ENCODE data around the gene TAS1R2.

TAS1R2 gene

DNA sequence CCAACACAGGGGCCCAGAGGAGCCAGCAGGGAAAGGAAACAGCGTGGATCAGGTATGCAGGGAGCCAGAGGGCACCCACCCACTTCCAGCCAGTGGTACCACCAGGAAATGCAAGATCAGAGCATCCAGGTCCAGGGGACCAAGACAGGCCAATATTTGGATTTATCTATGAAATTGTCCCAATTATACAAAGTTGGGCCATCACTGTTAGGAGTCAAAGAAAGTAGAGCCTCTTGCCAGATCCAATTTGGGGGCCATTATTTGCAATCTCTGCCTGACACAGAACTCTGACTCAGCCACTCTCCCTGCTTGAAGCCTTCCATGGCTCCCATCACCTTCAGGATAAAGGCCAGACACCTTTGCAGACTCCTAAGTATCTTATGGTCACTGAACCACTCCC is 21.1 kb upstream of the TAS1R2 start:
- H3K4me3 ChIP-seq (ENCODE audit: low read length), result no peak overlapping the region
- H2AFZ ChIP-seq (ENCODE audit: low read depth, low read length), result no peak overlapping the region
- H3K4me1 ChIP-seq (ENCODE audit: insufficient read depth, low read length), result peaks cover 6% of the 10 kb centered on the region
- H3K9me3 ChIP-seq (ENCODE audit: low read length), result no peaks in the 10 kb centered on the region
- peaks cover 5% of the 10 kb centered on the region for H3K36me3 ChIP-seq (ENCODE audit: insufficient read depth, low read length)
- H3K27me3 ChIP-seq (ENCODE audit: insufficient read depth, low read length), result no peaks in the 10 kb centered on the region

DNA sequence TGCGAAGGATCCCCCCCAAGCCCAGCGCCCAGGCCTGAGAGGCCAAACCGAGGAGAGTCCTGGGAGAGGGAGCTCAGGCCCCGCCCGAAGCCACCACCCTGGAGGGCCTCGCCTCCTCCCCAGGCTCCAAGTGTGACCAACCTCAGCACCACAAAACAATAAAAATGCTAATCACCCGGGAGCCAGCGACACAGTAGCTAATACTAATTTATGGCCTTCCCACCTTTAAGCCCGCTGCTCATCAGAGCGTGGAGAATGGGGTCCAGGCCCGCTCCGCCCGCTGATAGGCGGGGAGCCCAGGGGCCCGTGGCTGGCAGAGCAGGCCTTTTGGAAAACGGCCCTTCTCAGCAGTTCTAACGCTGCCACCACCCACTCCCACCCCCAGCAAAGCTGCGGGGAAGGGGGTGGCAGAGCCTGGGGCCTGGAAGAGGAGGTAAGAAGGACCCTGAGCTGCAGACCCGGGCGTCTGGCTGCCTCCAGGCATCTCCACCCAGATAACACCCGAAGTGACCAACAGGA is 20.4 kb upstream of the TAS1R2 start:
- peaks cover 6% of the 10 kb centered on the region for H3K4me1 ChIP-seq (ENCODE audit: insufficient read depth, low read length)
- H2AFZ ChIP-seq (ENCODE audit: low read depth, low read length), result no peak overlapping the region
- H3K27me3 ChIP-seq (ENCODE audit: insufficient read depth, low read length), result no peaks in the 10 kb centered on the region
- H3K9me3 ChIP-seq (ENCODE audit: low read length), result no peaks in the 10 kb centered on the region
- H3K36me3 ChIP-seq (ENCODE audit: insufficient read depth, low read length), result peaks cover 5% of the 10 kb centered on the region
- no peak overlapping the region for H3K4me3 ChIP-seq (ENCODE audit: low read length)

DNA sequence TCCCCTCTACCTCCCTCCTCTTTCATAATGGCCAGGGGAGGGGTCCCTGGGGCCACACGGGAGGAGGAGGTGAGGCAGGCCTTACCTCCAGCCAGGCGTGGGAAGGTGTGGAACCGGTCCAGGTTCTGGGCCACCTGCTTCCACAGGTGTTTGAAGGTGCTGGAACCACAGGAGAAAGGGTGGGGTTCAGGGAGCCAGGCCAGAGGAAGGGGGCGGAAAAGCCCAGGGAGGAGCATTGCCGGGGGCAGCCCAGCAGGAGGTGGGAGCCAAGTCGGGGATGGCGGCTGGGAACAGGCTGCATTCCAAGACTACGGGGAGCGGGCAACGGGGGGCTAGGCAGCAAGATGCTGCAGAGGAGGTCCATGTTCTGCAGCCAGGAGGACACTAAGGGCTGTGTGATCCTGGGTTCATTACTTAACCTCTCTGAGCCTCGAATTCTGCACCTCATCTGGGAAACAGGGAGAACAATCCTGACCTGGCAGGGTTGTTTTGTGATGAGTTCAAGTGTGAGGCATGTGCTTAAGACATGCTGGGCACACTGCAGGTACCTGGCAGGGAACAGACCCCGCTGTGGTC is 19.8 kb upstream of the TAS1R2 start:
- Histone ChIP-seq H3K4me1 (ENCODE audit: insufficient read depth, low read length) (peaks cover 6% of the 10 kb centered on the region), H3K9me3 (ENCODE audit: low read length) (no peaks in the 10 kb centered on the region), H3K4me3 (ENCODE audit: low read length) (no peak overlapping the region)

DNA sequence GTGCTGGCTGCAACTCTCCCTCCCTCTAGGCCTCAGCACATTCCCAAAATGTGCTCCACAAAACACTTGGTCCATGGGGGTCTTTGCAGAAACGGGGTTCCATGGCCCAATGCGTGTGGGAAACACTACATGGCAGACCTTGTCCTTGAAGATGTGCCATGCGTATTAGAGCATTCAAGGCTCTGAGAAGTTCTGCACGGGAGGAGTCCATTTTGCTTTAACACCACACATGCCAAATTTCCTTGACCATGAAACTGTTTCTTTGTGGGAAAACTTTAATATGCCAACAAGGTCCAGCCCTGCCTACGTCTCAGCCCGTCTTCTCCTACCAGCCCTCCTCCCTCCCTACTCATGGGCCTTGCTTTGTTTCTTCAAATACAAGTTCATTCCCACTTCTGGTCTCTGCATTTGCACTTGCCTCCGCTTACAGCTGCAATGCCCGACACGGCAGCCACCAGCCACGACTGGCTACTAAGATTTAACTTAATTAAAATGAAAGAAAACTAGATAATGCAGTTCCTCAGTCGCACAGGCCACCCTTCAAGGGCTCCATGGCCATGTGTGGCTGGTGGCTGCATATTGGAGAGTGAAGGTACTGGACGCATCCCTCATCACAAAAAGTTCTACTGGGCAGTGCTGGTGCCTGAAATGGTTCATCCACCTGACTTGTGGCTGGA is 19.2 kb upstream of the TAS1R2 start:
- peaks cover 6% of the 10 kb centered on the region for H3K4me1 ChIP-seq (ENCODE audit: insufficient read depth, low read length)
- H3K27me3 ChIP-seq (ENCODE audit: insufficient read depth, low read length), result no peaks in the 10 kb centered on the region
- no peak overlapping the region for H2AFZ ChIP-seq (ENCODE audit: low read depth, low read length)
- H3K4me3 ChIP-seq (ENCODE audit: low read length), result no peak overlapping the region
- peaks cover 5% of the 10 kb centered on the region for H3K36me3 ChIP-seq (ENCODE audit: insufficient read depth, low read length)
- H3K9me3 ChIP-seq (ENCODE audit: low read length), result no peaks in the 10 kb centered on the region

More for the DNA sequence above, 19.8 kb upstream of the TAS1R2 start:
- Histone ChIP-seq H3K27me3 (ENCODE audit: insufficient read depth, low read length) (no peaks in the 10 kb centered on the region), H2AFZ (ENCODE audit: low read depth, low read length) (no peak overlapping the region), H3K36me3 (ENCODE audit: insufficient read depth, low read length) (peaks cover 5% of the 10 kb centered on the region)

DNA sequence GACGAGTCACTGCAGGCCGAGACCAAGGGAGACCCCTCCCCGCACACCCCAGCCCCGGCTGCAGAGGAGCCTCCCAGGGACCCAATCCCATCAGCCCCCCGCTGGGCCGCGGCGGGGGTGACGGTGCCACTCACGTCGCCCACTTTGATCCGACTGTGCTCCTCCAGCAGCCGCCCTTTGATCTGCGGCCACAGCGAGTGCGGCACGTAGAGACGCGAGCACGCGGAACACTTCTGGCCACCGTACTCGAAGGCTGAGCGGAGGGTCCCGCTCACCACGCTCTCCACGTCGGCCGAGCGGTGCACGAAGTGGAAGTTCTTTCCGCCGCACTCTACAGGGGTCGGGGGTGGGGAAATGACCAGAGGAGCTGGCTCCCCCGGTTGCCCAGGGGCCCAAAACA is 17.8 kb upstream of the TAS1R2 start:
- Histone ChIP-seq H3K36me3 (ENCODE audit: insufficient read depth, low read length) (no peaks in the 10 kb centered on the region), H2AFZ (ENCODE audit: low read depth, low read length) (no peak overlapping the region), H3K9me3 (ENCODE audit: low read length) (no peaks in the 10 kb centered on the region), H3K27me3 (ENCODE audit: insufficient read depth, low read length) (no peaks in the 10 kb centered on the region), H3K4me3 (ENCODE audit: low read length) (no peak overlapping the region), H3K4me1 (ENCODE audit: insufficient read depth, low read length) (peaks cover 6% of the 10 kb centered on the region)

DNA sequence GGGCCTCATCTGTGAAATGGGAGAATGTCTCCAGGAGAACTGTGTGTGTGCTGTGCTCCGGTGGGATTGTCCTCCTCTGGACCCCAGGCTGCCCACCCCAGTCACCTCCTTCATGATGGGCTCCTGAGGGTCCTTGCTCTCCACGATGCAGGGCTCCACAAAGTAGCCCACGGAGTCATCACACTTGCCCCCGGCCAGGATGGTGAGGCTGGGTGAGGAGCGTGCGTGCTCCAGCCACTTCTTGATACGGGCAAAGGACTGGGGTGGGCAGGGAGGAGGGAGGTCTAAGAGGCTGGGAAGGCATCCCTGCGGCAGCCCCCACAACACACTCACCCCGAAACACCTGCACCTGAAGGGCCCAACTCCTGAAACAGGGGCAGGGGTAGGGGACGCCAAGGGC is 16.8 kb upstream of the TAS1R2 start:
- Histone ChIP-seq H3K4me3 (ENCODE audit: low read length) (no peak overlapping the region), H3K27me3 (ENCODE audit: insufficient read depth, low read length) (no peaks in the 10 kb centered on the region), H2AFZ (ENCODE audit: low read depth, low read length) (no peak overlapping the region), H3K36me3 (ENCODE audit: insufficient read depth, low read length) (no peaks in the 10 kb centered on the region), H3K4me1 (ENCODE audit: insufficient read depth, low read length) (peaks cover 6% of the 10 kb centered on the region), H3K9me3 (ENCODE audit: low read length) (no peaks in the 10 kb centered on the region)

DNA sequence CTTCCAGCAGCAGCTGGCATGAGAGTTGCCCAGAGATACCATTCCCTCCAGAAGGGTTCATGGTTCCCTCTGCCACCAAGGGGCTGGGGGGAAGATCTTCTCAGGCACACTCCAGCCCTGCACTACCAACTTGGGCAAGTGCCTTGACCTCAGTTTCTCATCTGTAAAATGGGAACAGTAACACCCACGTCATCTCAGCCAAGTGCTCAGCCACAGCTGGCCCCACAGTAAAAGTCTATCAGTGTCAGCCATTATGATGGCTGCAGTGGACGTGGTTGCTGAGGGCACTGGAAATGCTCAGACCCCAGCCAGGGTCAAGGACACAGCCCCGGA is 16.3 kb upstream of the TAS1R2 start:
- no peaks in the 10 kb centered on the region for H3K9me3 ChIP-seq (ENCODE audit: low read length)
- H3K27me3 ChIP-seq (ENCODE audit: insufficient read depth, low read length), result no peaks in the 10 kb centered on the region
- H3K4me1 ChIP-seq (ENCODE audit: insufficient read depth, low read length), result peaks cover 6% of the 10 kb centered on the region
- H2AFZ ChIP-seq (ENCODE audit: low read depth, low read length), result no peak overlapping the region
- no peak overlapping the region for H3K4me3 ChIP-seq (ENCODE audit: low read length)
- H3K36me3 ChIP-seq (ENCODE audit: insufficient read depth, low read length), result no peaks in the 10 kb centered on the region

DNA sequence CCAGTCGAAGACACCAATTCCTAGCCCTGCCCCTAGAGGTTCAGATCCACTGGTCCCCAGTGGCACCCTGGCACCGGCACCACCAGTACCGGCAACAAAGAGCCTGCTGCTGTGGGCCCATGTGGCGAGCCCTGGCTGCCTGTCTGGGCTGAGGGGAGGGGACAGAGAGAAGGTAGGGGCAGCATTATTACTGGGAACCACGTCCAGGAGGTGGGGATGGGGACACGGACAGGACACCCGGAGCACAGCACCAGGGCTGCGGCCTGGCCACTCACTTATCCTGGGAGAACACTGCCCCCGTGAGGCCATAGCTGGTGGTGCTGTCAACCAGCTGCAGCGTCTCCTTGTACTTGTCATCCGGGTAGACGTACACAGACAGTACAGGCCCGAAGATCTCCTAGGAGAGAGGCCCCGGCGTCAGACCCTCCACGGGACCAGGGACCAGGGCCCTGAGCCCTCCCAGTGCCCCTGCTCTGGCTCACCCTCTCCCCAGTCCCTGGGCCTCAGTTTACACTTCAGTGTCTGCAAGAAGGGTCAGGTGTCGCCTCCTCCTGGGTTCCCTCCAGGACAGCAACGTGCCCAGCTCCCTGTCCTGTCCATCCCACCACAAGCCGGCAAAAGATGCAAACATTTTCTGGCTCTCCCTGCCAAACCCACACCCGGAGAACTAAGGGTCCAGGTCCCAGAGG is 15.8 kb upstream of the TAS1R2 start:
- no peaks in the 10 kb centered on the region for H3K36me3 ChIP-seq (ENCODE audit: insufficient read depth, low read length)
- H3K27me3 ChIP-seq (ENCODE audit: insufficient read depth, low read length), result no peaks in the 10 kb centered on the region
- H2AFZ ChIP-seq (ENCODE audit: low read depth, low read length), result no peak overlapping the region
- no peaks in the 10 kb centered on the region for H3K9me3 ChIP-seq (ENCODE audit: low read length)
- H3K4me3 ChIP-seq (ENCODE audit: low read length), result no peak overlapping the region
- H3K4me1 ChIP-seq (ENCODE audit: insufficient read depth, low read length), result peaks cover 6% of the 10 kb centered on the region

DNA sequence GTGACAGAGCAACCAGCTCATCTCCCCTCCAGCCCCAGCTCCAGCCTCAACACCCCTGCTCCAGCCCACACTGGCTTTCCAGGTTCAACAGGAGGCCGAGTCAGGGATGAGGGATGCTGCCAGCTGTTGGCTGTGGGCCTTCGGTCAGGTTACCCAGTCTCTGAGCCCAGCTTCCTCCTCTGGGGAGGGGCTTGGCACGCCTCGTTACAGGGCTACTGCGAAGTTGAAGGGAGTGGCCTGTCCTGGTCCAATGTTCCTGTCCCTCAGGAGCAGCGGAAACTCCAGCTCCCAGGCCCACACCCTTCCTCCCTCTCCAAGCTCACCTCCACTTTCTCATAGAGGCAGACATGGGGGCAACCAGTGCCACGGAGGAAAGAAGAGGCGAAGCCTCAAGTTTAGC is 15.1 kb upstream of the TAS1R2 start:
- no peaks in the 10 kb centered on the region for H3K36me3 ChIP-seq (ENCODE audit: insufficient read depth, low read length)
- H3K4me3 ChIP-seq (ENCODE audit: low read length), result no peak overlapping the region
- H3K9me3 ChIP-seq (ENCODE audit: low read length), result no peaks in the 10 kb centered on the region
- H3K4me1 ChIP-seq (ENCODE audit: insufficient read depth, low read length), result peaks cover under 1% of the 10 kb centered on the region
- no peaks in the 10 kb centered on the region for H3K27me3 ChIP-seq (ENCODE audit: insufficient read depth, low read length)
- H2AFZ ChIP-seq (ENCODE audit: low read depth, low read length), result no peak overlapping the region

DNA sequence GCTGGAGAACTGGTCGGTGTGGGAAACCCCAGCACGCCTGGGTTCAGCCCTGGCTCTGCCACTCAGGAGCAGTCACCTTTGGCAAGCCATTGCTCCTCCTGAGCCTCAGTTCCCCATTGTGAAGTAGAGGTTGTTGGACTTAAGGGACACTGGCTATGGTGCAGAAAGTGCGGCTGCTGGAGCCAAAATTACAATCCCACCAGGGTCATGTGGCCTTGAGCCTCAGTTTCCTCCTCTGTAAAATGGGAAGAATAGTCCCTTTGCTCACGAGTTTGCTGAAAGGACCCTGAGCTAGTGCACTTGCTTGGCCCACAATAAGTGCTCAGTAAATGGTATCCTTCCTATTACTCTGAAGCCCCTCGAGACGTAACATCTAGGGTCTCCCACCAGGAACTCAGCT is 14.6 kb upstream of the TAS1R2 start:
- Histone ChIP-seq H3K36me3 (ENCODE audit: insufficient read depth, low read length) (no peaks in the 10 kb centered on the region), H3K9me3 (ENCODE audit: low read length) (no peaks in the 10 kb centered on the region), H3K4me1 (ENCODE audit: insufficient read depth, low read length) (no peaks in the 10 kb centered on the region), H3K27me3 (ENCODE audit: insufficient read depth, low read length) (peaks cover 1% of the 10 kb centered on the region), H3K4me3 (ENCODE audit: low read length) (no peak overlapping the region), H2AFZ (ENCODE audit: low read depth, low read length) (no peak overlapping the region)

DNA sequence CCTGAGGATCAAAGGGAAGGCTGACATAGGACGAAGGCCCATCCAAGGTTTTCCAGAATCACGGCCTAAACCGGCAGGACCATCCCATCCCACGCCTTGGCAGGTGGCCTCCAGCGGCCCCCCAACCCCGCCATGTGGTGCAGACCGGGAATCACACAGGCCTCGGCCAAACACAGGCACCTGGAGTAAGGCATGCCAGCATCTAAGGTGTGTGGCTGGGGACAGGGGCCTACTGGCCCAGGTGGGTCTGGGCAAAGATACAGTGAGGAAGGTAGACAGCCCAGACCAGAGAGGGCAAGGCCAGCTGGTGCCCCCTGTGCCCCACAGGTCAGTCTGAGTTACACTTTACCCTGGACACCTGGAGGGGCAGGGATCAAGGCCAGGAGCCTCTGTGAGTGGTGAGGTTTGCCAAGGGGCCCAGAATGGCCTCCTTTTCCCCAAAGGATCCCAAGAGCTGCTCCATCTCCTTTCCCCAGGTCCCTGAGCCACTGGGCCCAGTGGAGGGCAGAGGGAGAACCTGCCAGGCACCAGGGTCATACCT is 12.7 kb upstream of the TAS1R2 start:
- Histone ChIP-seq H3K4me1 (ENCODE audit: insufficient read depth, low read length) (no peaks in the 10 kb centered on the region), H3K27me3 (ENCODE audit: insufficient read depth, low read length) (peaks cover 2% of the 10 kb centered on the region), H3K4me3 (ENCODE audit: low read length) (no peak overlapping the region), H3K36me3 (ENCODE audit: insufficient read depth, low read length) (no peaks in the 10 kb centered on the region), H2AFZ (ENCODE audit: low read depth, low read length) (no peak overlapping the region), H3K9me3 (ENCODE audit: low read length) (no peaks in the 10 kb centered on the region)

DNA sequence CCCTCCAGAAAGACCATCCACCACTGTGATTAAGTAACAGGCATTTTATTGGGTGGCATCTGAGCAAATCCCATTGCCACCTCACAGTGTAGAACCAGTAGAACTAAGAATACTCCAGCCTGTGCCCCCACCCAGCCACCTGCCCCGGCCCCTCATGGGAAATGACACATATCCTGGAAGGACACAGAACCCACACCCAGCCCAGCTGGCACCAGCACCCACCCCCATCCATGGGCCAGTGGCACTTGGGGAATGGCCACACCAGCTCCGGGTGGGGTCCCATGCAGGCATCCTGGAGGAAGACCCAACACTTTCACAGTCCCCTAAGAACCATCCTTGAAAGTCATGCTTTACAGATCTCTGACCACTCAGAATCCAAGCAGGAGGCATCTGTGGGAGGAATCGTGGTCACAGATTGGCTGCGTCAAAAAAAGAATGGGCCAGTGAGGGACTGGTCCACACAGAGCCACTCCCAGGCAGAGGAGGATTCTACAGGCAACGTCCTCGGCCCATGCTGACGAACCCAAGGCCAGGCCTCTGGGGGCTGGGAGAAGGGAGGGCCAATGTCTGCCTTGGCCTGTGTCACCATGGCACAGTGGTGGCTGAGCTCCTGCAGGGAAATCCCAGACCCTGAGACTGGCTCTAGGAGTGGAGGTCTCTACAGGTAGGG is 12.1 kb upstream of the TAS1R2 start:
- Histone ChIP-seq H3K9me3 (ENCODE audit: low read length) (no peaks in the 10 kb centered on the region), H3K4me1 (ENCODE audit: insufficient read depth, low read length) (no peaks in the 10 kb centered on the region), H3K27me3 (ENCODE audit: insufficient read depth, low read length) (peaks cover 2% of the 10 kb centered on the region), H2AFZ (ENCODE audit: low read depth, low read length) (no peak overlapping the region), H3K36me3 (ENCODE audit: insufficient read depth, low read length) (no peaks in the 10 kb centered on the region), H3K4me3 (ENCODE audit: low read length) (no peak overlapping the region)

DNA sequence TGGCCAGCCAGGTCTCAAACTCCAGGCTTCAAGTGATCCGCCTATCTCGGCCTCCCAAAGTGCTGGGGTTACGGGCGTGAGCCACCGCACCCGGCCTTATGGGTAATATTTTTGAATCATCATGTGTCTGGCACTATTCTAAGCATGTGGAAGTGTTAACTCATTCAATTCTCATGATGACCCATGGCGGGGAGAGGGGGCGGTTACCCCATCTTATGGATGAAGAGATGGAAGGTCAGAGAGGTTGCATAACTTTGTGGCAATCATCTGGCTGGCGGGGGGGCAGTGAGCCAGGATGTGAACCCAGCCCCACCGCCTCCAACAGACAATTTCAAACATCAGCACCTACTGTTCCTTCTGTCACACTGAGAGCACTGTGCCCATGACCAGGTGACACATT is 11.5 kb upstream of the TAS1R2 start:
- no peaks in the 10 kb centered on the region for H3K4me1 ChIP-seq (ENCODE audit: insufficient read depth, low read length)
- H3K36me3 ChIP-seq (ENCODE audit: insufficient read depth, low read length), result no peaks in the 10 kb centered on the region
- H3K27me3 ChIP-seq (ENCODE audit: insufficient read depth, low read length), result peaks cover 6% of the 10 kb centered on the region
- H3K4me3 ChIP-seq (ENCODE audit: low read length), result no peak overlapping the region
- no peaks in the 10 kb centered on the region for H3K9me3 ChIP-seq (ENCODE audit: low read length)
- no peak overlapping the region for H2AFZ ChIP-seq (ENCODE audit: low read depth, low read length)

Measured in neuron (in vitro differentiated cells).